GM06990 (cell line): ENCODE results near the gene PIK3R1.

ENCODE experiments used
- DNase-seq: peaks from one replicate; pipeline ENCODE4 v3.0.0-alpha.2; 2011; ENCODE audit not compliant: insufficient read length; ENCODE audit errors: extremely low read depth
- H3K27me3 ChIP-seq: replicated peaks from 2 replicates; pipeline ENCODE4 v1.6.0; 2011; ENCODE audit warnings: low read length; ENCODE audit not compliant: control insufficient read depth, insufficient read depth
- H3K36me3 ChIP-seq: 2 replicates; pipeline ENCODE4 v1.5.1; 2011; ENCODE audit warnings: low read length; ENCODE audit not compliant: control insufficient read depth, insufficient read depth
- H3K4me3 ChIP-seq: replicated peaks from 2 replicates; pipeline ENCODE4 v1.5.1; 2011; ENCODE audit warnings: low read depth, mild to moderate bottlenecking, control low read depth, low read length
- TF ChIP-seq, protein P1 (sequence below): IDR thresholded peaks from 2 replicates; pipeline ENCODE4 v1.5.1; 2011; ENCODE audit warnings: low read length, control low read depth, mild to moderate bottlenecking, inconsistent platforms; ENCODE audit not compliant: insufficient read depth, poor library complexity, severe bottlenecking

The PIK3R1 gene

DNA sequence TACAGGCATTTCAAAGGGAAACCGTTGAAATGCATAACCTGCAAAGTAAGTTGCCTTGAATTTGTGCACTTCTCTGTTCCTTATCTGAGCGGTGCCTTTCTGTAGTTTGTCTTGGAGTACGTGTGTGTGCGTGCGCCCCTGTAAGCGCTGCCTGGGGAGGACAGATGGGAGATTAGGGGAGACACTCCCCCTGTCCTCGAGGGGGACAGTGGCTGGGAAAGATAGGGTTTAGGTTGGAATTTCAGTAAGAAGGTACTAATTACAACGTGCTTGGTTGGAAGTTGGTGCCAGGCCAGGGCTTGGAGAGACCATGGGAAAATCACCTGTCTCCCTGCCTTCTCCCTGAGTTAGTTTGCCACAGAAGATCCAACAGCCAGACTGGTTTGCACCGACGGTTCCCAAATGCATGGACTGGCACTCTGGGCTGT lies 73.2 kb downstream of the PIK3R1 start:
- DNase-seq = no peak
- Histone ChIP-seq H3K36me3 (peaks cover 4% of the 10 kb centered on the region), H3K4me3 (peak overlapping the region; percentile 68), H3K27me3 (no peaks in the 10 kb centered on the region)
- TF ChIP-seq, protein P1, sequence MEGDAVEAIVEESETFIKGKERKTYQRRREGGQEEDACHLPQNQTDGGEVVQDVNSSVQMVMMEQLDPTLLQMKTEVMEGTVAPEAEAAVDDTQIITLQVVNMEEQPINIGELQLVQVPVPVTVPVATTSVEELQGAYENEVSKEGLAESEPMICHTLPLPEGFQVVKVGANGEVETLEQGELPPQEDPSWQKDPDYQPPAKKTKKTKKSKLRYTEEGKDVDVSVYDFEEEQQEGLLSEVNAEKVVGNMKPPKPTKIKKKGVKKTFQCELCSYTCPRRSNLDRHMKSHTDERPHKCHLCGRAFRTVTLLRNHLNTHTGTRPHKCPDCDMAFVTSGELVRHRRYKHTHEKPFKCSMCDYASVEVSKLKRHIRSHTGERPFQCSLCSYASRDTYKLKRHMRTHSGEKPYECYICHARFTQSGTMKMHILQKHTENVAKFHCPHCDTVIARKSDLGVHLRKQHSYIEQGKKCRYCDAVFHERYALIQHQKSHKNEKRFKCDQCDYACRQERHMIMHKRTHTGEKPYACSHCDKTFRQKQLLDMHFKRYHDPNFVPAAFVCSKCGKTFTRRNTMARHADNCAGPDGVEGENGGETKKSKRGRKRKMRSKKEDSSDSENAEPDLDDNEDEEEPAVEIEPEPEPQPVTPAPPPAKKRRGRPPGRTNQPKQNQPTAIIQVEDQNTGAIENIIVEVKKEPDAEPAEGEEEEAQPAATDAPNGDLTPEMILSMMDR = no peak

DNA sequence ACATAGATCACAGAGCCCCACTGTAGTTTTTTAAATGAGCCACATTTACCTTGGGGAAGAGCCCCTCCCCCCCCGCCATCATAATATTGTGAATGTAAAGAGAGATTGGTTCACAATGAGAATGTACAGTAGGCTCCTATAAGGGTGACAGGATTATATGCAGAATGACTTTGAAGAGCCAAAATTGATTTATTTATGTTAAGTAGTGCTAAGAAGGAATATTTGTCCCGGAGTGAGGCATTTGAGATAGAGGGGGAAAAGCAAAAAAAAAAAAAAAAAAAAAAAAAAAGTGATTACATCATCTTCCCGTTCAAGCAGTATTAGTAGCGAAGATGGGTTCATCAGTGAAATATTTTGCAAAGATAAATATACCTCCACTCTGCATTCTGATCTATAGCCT lies 73.9 kb downstream of the PIK3R1 start:
- H3K4me3 ChIP-seq = peak overlapping the region; percentile 68
- DNase-seq = no peak

DNA sequence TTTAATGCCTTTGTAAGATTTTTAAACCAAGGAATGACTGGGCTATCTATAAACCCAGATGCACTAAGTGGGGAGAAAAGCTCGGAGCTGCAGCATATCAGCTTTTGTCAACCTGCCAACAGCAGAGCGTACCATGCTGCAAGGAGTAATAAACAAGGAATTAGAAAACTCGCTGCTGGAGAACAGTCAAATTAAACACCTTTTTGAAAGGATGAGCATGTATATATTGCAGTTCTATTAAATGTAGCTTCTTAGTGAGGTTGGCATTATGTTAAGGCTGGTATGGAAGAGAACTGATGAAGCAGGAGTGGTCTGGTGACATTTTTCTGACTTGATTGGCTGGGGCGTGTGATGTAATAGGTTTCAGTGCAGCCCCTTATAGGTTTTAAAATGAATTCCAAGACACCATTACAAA lies 74.7 kb downstream of the PIK3R1 start:
- TF ChIP-seq, protein P1 = no peak
- Histone ChIP-seq H3K27me3 (no peaks in the 10 kb centered on the region), H3K4me3 (no peak overlapping the region; the same call in 1 of the 2 replicates), H3K36me3 (peaks cover 1% of the 10 kb centered on the region)
- DNase-seq = no peak

More for the DNA sequence above, 73.9 kb downstream of the PIK3R1 start:
- H3K36me3 ChIP-seq = no peaks in the 10 kb centered on the region; the same call in none of the 2 replicates
- TF ChIP-seq, protein P1 = no peak
- no peaks in the 10 kb centered on the region for H3K27me3 ChIP-seq

DNA sequence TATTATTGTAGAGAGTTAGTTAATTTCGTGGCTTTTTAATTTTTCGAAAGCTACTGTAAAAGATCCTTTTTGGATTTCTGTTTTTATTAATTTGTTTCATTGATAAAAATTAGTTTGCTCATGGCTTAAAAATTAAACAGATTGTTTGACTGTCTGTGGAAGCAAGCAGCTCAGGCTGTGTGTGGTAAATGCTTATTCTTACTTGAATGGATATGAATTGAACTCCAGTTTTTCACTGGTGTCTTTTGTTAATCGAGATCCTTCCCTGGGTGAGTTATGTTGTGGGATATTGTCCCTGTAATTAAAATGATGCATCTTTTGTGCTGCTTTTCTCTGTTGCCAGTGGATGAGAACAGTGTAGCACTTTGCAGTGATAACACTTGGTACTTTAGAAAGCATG lies 75.3 kb downstream of the PIK3R1 start:
- H3K27me3 ChIP-seq = no peaks in the 10 kb centered on the region
- peaks cover 2% of the 10 kb centered on the region for H3K36me3 ChIP-seq
- DNase-seq = no peak
- peak overlapping the region; percentile 11; the same call in 1 of the 2 replicates for H3K4me3 ChIP-seq
- TF ChIP-seq, protein P1 = no peak

DNA sequence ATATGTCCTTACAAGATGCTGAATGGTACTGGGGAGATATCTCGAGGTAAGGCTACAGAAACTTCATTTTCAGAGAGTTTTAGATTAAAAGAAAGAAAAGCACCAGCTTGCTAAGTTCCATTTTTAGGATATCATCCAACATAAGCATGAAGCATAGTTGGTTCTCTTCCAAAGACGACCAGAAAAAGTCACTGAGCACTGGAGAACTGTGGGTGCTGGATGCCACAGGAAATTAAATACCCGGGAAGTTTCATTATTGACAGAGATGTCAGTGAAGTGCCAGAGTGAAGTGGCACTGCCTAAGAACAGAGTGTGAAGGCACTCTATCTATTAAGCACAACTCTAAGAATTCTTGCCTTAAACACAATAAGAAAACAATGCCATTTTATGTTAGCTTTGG lies 76.8 kb downstream of the PIK3R1 start:
- H3K27me3 ChIP-seq = no peaks in the 10 kb centered on the region
- DNase-seq = no peak
- no peak overlapping the region for H3K4me3 ChIP-seq
- TF ChIP-seq, protein P1 = no peak
- peaks cover 7% of the 10 kb centered on the region for H3K36me3 ChIP-seq

DNA sequence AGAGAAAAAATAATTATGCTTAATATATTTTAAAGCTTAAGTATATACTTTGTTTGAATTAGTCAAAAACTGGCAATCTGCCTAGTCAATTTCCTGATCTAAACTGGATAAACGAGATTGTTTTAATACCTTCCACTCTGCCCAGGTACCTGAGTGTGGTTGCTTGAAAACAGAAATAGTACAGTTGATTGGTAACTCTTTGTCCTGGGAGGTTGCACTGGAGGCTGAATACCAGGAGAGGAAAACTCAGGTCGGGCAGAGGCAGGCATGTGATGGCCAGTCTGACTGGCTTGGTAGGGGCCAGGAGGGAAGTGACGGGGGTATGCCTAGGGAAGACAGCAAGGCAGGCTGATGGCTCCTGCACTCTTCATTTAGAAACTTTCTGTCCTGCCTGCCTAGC lies 80.2 kb downstream of the PIK3R1 start:
- Histone ChIP-seq H3K4me3 (no peak overlapping the region), H3K27me3 (no peaks in the 10 kb centered on the region), H3K36me3 (peaks cover 14% of the 10 kb centered on the region)
- no peak for DNase-seq
- TF ChIP-seq, protein P1 = no peak
